HepG2 (cell line): Measurements from ENCODE around the gene WBP2NL. TPM values are rescaled to one million over a fixed set of nuclear protein-coding genes. Genes with fewer than 3 reads are reported as not detected.

ENCODE experiments used
- HCFC1 ChIP-seq: fragments of 150-350 bp; IDR thresholded peaks from 2 replicates; pipeline ENCODE4 v1.6.1; 2014; ENCODE audit warnings: low read depth, low read length
- HMG20A ChIP-seq: IDR thresholded peaks from 2 replicates; pipeline ENCODE4 v1.6.1; 2016; ENCODE audit warnings: borderline replicate concordance
- JUNB ChIP-seq: sonication (generic); formaldehyde crosslinking; IDR thresholded peaks from 2 replicates; pipeline ENCODE4 v1.8.0; 2022; ENCODE audit warnings: missing genetic modification reagents, mild to moderate bottlenecking, borderline replicate concordance
- MAFF ChIP-seq: IDR thresholded peaks from 2 replicates; pipeline ENCODE4 v1.6.1; 2011; ENCODE audit warnings: low read depth, low read length, improper control_type of control experiment
- PRMT3 ChIP-seq: sonication (generic); formaldehyde crosslinking; IDR thresholded peaks from 2 replicates; pipeline ENCODE4 v1.8.1; 2022; ENCODE audit warnings: low read depth, mild to moderate bottlenecking, moderate library complexity, missing genetic modification reagents, borderline replicate concordance
- TARDBP ChIP-seq: sonication (generic); formaldehyde crosslinking; IDR thresholded peaks from 2 replicates; pipeline ENCODE4 v1.8.0; 2022; ENCODE audit warnings: mild to moderate bottlenecking, missing genetic modification reagents
- ZEB1 ChIP-seq: IDR thresholded peaks from 2 replicates; pipeline ENCODE4 v1.6.1; 2012; ENCODE audit warnings: mild to moderate bottlenecking, low read depth, inconsistent platforms; ENCODE audit not compliant: insufficient replicate concordance
- ZFAT ChIP-seq: sonication (generic); formaldehyde crosslinking; conservative IDR thresholded peaks from 2 replicates; pipeline ENCODE4 v1.8.1; 2023; ENCODE audit warnings: missing genetic modification reagents, inconsistent platforms
- ZFP62 ChIP-seq: sonication (generic); formaldehyde crosslinking; IDR thresholded peaks from 2 replicates; pipeline ENCODE4 v1.4.0; 2020; ENCODE audit warnings: missing genetic modification reagents
- ZNF30 ChIP-seq: sonication (generic); formaldehyde crosslinking; IDR thresholded peaks from 2 replicates; pipeline ENCODE4 v1.5.0; 2020; ENCODE audit warnings: mild to moderate bottlenecking, missing genetic modification reagents
- ZNF326 ChIP-seq: sonication (generic); formaldehyde crosslinking; IDR thresholded peaks from 2 replicates; pipeline ENCODE4 v1.4.0; 2020; ENCODE audit warnings: missing genetic modification reagents, borderline replicate concordance
- ZNF331 ChIP-seq: sonication (generic); formaldehyde crosslinking; IDR thresholded peaks from 2 replicates; pipeline ENCODE4 v1.4.0; 2020; ENCODE audit warnings: missing genetic modification reagents
- ZNF382 ChIP-seq: sonication (generic); formaldehyde crosslinking; IDR thresholded peaks from 2 replicates; pipeline ENCODE4 v1.5.0; 2020; ENCODE audit warnings: missing genetic modification reagents, mild to moderate bottlenecking, borderline replicate concordance
- ZNF430 ChIP-seq: sonication (generic); formaldehyde crosslinking; IDR thresholded peaks from 2 replicates; pipeline ENCODE4 v1.9.0; 2021; ENCODE audit warnings: mild to moderate bottlenecking, missing genetic modification reagents
- ZNF564 ChIP-seq: sonication (generic); formaldehyde crosslinking; IDR thresholded peaks from 2 replicates; pipeline ENCODE4 v1.8.1; 2023; ENCODE audit warnings: mild to moderate bottlenecking, missing genetic modification reagents
- ZNF674 ChIP-seq: sonication (generic); formaldehyde crosslinking; IDR thresholded peaks from 2 replicates; pipeline ENCODE4 v1.5.0; 2020; ENCODE audit warnings: low read depth, mild to moderate bottlenecking, missing genetic modification reagents
- polyA plus RNA-seq, 8 experiments: library from polyadenylated mRNA; depleted of rRNA in 3 of 8; stranded (reverse) in 7 of 8; unstranded in 1 of 8; fragments of >200 nt; fragmentation: Illumina TruSeq in 4 of 8; extraction: Trizol in 4 of 8; gene quantifications; 2 replicates each; pipeline versions ENCODE4 v1.2.1 to v1.2.3, GENCODE V29; 2011 to 2016; ENCODE audit warnings: low read depth in 4 of 8, missing spikeins in 1 of 8, mixed read lengths in 1 of 8; ENCODE audit not compliant: insufficient read depth in 1 of 8
- total RNA-seq, 5 experiments: library from RNA; depleted of rRNA; stranded (reverse); fragments of >200 nt; fragmentation: Illumina TruSeq; extraction: Trizol; gene quantifications; 2 replicates each; pipeline ENCODE4 v1.2.3, GENCODE V29; 2016; ENCODE audit warnings: low read depth in 1 of 5
- TF ChIP-seq, protein P1 (sequence below): sonication (generic); formaldehyde crosslinking; IDR thresholded peaks from 2 replicates; pipeline ENCODE4 v1.4.0; 2020; ENCODE audit warnings: missing genetic modification reagents, mild to moderate bottlenecking, borderline replicate concordance
- TF ChIP-seq, protein P2 (sequence below): sonication (generic); formaldehyde crosslinking; IDR thresholded peaks from 2 replicates; pipeline ENCODE4 v1.5.0; 2020; ENCODE audit warnings: mild to moderate bottlenecking, missing genetic modification reagents, borderline replicate concordance
- TF ChIP-seq, protein P3 (sequence below): sonication (generic); formaldehyde crosslinking; IDR thresholded peaks from 2 replicates; pipeline ENCODE4; 2020; ENCODE audit warnings: missing genetic modification reagents, mild to moderate bottlenecking, borderline replicate concordance
- TF ChIP-seq, protein P4 (sequence below): sonication (generic); formaldehyde crosslinking; conservative IDR thresholded peaks from 2 replicates; pipeline ENCODE4 v1.8.0; 2022; ENCODE audit warnings: low read depth, missing genetic modification reagents

WBP2NL gene
- total and polyA plus RNA-seq, 2 of the 13 experiments (the other 11 are each of a cell fraction or from before 2014, with no cell fraction given), result not detected

GRCh38 chr22:42070517-42071422 is 72.2 kb downstream of the WBP2NL start, which contains the start of gene NAGA (continued):
- TF ChIP-seq ZNF564 (CRISPR knock-in tag) (peak; percentile 84; the same call in 1 of the 2 replicates), ZNF382 (CRISPR knock-in tag) (no peak), ZNF326 (CRISPR knock-in tag) (no peak), HCFC1 (no peak), ZFAT (CRISPR knock-in tag) (no peak), ZNF430 (CRISPR knock-in tag) (peak; percentile 87; the same call in 1 of the 2 replicates), HMG20A (CRISPR knock-in tag) (peak; percentile 37; the same call in 1 of the 2 replicates), MAFF (no peak), ZFP62 (CRISPR knock-in tag) (no peak), PRMT3 (CRISPR knock-in tag) (no peak), ZNF674 (no peak), ZEB1 (no peak), ZNF30 (0 out of 2 replicates have a peak, but pooled peaks have one; percentile 81), ZNF331 (CRISPR knock-in tag) (peak; percentile 76; the same call in 1 of the 2 replicates), JUNB (CRISPR knock-in tag) (no peak), TARDBP (CRISPR knock-in tag) (peak; percentile 76)
- TF ChIP-seq, protein P1, sequence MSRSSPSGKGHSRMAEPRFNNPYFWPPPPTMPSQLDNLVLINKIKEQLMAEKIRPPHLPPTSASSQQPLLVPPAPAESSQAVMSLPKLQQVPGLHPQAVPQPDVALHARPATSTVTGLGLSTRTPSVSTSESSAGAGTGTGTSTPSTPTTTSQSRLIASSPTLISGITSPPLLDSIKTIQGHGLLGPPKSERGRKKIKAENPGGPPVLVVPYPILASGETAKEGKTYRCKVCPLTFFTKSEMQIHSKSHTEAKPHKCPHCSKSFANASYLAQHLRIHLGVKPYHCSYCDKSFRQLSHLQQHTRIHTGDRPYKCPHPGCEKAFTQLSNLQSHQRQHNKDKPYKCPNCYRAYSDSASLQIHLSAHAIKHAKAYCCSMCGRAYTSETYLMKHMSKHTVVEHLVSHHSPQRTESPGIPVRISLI (CRISPR knock-in tag), result no peak
- TF ChIP-seq, protein P2, sequence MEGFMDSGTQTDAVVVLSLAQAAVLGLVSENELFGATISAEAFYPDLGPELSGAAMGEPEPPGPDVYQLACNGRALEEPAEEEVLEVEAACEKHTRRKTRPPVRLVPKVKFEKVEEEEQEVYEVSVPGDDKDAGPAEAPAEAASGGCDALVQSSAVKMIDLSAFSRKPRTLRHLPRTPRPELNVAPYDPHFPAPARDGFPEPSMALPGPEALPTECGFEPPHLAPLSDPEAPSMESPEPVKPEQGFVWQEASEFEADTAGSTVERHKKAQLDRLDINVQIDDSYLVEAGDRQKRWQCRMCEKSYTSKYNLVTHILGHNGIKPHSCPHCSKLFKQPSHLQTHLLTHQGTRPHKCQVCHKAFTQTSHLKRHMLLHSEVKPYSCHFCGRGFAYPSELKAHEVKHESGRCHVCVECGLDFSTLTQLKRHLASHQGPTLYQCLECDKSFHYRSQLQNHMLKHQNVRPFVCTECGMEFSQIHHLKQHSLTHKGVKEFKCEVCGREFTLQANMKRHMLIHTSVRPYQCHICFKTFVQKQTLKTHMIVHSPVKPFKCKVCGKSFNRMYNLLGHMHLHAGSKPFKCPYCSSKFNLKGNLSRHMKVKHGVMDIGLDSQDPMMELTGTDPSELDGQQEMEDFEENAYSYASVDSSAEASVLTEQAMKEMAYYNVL (CRISPR knock-in tag), result peak; percentile 68; the same call in 1 of the 2 replicates
- TF ChIP-seq, protein P3, sequence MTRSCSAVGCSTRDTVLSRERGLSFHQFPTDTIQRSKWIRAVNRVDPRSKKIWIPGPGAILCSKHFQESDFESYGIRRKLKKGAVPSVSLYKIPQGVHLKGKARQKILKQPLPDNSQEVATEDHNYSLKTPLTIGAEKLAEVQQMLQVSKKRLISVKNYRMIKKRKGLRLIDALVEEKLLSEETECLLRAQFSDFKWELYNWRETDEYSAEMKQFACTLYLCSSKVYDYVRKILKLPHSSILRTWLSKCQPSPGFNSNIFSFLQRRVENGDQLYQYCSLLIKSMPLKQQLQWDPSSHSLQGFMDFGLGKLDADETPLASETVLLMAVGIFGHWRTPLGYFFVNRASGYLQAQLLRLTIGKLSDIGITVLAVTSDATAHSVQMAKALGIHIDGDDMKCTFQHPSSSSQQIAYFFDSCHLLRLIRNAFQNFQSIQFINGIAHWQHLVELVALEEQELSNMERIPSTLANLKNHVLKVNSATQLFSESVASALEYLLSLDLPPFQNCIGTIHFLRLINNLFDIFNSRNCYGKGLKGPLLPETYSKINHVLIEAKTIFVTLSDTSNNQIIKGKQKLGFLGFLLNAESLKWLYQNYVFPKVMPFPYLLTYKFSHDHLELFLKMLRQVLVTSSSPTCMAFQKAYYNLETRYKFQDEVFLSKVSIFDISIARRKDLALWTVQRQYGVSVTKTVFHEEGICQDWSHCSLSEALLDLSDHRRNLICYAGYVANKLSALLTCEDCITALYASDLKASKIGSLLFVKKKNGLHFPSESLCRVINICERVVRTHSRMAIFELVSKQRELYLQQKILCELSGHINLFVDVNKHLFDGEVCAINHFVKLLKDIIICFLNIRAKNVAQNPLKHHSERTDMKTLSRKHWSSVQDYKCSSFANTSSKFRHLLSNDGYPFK, result peak; percentile 85
- TF ChIP-seq, protein P4, sequence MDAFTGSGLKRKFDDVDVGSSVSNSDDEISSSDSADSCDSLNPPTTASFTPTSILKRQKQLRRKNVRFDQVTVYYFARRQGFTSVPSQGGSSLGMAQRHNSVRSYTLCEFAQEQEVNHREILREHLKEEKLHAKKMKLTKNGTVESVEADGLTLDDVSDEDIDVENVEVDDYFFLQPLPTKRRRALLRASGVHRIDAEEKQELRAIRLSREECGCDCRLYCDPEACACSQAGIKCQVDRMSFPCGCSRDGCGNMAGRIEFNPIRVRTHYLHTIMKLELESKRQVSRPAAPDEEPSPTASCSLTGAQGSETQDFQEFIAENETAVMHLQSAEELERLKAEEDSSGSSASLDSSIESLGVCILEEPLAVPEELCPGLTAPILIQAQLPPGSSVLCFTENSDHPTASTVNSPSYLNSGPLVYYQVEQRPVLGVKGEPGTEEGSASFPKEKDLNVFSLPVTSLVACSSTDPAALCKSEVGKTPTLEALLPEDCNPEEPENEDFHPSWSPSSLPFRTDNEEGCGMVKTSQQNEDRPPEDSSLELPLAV (CRISPR knock-in tag), result no peak
